Stimulated activated CD4-positive, alpha-beta T cell treated with anti-CD3 and anti-CD28 coated beads, Interleukin-12 subunit alpha, Interleukin-12 subunit beta, amount 100 ng/mL, for 48 hours (primary cell): ENCODE results near the gene FZD4.
"Not testable (repeated sequence)": the region's sequence is repeated elsewhere in the genome, so short reads cannot be mapped to it uniquely, and the experiment has no call there.

Experiments used
- DNase-seq, 3 donors: peaks; one replicate each; pipeline ENCODE4 v3.0.0-alpha.2; 2020; ENCODE audit warnings: low read depth in 2 of 3, low spot score in 1 of 3

Gene FZD4

DNA sequence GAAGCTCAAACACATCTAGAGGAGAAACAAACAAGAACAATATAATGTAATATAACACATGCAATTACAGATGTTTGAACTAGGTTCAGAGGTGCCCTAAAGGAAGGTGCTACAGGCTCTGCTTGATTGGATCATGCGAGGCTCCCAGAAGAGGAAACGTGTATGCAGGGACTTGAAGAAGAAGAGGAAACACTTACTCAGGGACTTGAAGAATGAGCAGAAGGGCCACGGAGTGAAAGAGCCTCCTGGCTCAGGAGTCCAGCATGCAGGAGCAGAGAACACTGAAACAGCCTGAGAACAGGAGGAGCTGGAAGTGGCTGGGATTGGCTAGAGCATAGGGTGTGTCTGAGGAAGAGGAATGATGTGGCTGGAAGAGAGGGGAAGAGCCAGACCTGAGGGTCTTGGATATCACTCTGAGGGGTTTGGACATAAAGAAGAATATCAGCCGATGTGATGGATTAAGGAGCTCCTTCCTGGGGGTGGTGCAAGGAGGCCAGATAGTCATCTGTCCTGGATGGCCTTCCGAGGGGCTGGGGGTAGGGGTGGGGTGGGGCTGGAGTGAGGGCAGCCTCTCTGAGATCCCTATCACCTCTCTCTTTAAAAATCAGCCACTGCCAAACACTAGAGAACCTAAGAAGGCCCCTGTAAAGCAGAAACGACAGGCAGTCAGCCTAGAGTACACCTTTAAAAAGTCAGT, 16.8 kb downstream of the FZD4 start:
- DNase-seq: no peak

DNA sequence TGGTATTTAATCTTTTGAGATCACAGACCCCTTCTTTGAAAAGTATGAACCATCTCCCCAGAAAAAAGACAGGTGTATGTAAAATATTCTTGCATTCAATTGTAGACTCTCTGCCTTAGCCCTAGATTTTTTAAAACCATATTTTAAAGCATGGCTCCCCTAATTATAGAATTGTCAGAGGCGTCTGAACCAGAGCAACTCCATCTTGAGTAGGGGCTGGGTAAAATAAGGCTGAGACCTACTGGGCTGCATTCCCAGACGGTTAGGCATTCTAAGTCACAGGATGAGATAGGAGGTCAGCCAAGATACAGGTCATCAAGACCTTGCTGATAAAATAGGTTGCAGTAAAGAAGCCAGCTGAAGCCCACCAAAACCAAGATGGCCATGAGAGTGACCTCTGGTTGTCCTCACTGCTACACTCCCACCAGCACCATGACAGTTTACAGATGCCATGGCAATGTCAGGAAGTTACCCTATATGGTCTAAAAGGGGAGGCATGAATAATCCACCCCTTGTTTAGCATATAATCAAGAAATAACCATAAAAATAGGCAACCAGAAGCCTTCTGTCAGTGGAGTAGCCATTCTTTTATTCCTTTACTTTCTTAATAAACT, 17.9 kb downstream of the FZD4 start:
- not testable (repeated sequence) for DNase-seq

DNA sequence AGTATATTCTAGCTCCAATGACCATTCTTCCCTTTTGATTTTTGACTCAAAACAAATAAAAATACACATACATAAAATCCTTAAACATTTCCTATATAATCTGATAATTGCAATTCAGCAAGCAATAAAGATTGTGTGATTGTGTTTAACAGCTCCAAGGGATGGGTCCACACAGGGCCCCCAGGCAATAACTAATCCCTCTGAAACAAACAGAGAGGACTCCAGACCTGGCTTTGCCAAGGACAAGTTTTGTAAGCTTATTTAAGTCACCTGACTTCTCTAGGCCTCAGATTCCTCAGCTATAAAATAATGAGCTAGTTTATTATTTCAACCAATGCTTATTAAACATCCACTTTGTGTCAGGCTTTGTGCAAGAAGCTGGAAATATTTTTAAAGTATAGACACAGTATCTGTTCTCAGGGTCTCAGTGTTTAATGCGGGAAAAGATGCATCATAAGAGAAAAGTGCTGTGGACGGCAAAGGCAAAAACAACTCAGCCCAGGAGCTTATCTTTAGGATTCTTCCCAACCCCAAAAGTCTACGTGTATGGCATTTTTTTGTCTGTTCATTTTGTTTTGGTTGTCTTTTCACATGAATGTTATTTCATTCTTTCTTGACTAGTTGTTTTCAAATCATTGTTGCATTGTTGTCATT, 20.1 kb downstream of the FZD4 start:
- no peak for DNase-seq

DNA sequence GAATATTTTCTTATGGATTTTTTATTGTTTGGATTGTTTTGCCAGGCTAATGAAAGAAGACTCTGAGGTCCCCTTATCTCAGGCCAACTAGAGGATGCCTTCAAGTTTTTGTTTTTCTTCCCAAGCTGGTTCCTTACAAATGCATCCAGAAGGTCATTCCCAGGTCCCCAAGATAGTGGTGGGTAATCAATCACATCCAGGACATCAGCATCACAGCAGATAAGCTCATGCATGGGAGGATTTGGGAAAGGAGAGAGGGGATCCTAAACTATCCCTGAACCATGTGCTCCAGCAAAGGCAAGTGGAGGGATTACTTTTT, 20.7 kb downstream of the FZD4 start:
- no peak for DNase-seq

DNA sequence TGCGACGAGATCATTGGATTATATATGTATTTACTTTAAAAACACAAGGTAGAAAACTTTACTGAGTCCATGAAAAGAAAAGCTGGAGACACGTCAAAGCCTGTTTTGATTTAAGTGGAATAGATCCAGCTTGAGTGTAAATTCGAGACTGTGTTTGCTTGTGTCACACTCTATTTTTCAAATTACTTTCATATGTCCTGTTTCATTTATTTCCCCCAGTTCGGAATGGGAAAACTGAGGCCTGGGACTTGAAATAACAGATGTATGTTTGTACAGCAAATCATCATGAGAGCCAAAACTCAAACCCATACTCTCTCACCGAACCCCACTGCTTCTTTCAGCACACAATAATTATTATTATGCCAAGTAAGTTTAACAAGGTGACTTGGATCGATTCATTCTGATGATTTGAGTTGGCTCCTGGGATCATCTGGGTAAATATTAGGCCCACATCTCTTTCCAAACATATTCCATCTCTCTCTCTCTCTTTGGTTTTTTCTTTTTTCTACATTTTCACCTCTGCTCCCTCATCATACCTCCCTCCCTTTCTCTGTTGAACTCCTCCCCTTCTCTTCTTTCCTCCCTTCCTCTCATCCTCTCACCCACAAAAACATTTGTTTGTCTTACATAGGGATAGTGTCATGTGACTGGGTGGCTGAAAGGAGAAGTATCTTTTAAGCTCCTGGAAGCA, 21.2 kb downstream of the FZD4 start:
- no peak for DNase-seq

DNA sequence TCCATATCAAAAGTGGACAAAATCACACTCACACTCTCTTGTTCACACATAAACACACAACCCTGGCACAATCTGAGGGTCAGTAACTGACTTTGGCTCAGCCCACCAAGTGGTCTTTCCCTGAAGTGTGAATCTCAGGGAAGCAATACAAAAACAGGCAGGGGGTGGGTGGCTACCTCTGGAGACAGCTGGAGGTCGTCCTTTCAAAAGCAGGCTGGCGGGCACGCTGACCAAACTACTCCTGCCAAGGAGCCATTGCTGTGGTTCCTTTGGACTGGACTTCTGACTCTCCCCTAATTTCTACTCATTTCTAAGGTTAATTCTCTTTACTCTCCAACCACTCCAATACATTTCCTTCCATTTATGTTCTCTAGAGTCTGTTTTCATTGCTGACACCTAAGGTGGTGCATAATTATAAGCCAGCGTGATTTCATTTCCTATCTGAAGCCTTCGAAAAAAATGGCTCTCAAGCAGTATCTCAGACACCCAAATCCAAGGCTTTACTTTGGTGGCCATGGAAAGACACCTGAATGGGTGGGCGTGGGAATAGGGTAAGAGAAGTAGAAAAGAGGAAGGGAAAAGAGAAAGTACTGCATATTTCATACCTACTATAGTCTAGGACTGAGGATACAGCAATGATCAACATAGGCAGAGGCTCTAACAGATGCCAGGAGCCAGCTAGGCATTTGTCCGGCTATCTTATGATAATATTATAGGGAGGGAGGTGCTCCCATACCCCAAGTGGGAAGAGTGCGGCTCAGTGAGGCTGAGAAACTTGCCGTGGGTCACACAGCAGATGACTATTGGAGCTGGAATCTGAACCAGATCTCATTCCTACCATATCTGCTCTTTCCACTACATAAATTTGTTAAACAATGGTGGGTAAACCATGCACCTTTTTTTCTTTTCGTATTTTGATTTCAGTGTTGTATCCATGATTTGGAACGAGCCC, 22.0 kb downstream of the FZD4 start:
- no peak for DNase-seq

DNA sequence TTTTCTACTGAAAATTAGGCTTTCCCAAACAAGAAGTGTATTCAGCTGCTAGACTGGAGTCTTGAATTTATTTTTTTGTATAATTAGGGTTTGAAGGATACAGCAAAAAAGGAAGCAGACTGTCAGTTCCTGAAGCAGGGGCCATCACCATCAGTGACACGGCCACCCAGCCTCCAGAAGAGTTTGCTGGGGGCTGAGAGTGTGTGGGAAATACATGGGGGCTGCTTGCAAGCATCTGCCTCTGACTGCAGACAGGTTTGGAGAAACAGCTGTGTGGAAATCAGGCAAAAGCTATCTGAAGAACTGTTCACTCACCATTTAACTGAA, 23.0 kb downstream of the FZD4 start:
- no peak for DNase-seq

DNA sequence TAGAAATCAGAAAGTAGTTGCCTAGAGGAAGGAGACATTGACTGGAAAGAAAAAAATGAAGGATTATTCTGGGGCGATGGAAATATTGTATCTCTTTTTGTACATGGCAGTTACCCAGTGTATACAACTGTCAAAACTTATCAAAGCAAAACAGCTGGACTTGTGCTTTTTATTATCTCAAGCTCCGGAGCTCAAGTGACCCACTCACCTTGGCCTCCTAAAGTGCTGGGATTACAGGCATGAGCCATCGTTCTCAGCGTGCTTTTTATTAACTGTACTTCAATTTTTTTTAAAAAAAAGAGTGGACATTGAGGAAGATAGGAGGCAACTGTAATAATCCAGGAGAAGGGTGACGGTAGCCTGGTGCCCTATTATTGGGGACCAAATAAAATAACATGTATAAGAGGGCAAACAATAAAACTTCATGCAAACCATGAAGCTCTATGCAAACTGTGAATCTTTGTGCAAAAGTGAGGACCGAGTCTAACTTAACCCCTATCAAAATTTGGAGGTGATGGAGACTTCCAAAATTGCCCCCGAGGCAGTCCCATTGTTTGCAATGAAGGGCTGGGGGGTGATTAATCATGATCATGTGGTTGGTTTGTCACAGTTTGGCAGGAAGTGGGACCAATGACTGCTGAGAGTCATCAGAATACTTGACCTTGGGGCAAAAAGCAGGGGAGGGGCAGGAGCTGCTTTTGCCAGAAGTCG, 23.5 kb downstream of the FZD4 start:
- DNase-seq: no peak

DNA sequence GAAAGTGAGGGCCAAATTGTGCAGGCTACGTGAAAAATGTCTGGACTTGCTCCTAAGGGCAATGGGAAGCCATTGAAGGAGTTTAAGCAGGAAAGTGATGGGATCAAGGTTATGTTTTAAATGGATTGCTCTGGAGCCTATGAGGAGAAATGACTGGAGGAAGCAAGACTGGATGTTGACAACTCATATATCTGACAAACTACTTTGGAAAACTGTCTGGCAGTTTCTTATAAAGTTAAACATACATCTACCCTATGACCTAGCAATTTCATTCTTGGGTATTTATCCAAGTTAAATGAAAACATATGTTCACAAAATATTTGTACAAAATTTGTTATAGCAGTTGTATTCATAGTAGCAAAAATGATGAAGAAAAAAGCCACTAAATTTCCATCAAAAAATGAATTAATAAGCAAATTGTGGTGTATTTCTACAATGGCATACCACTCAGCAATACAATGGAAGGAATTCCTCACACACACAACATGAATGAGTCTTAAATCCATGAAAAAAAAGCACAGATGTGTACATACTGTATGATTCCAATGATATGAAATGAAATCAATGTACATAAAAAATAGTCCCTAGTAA, 24.1 kb downstream of the FZD4 start:
- DNase-seq: no peak

DNA sequence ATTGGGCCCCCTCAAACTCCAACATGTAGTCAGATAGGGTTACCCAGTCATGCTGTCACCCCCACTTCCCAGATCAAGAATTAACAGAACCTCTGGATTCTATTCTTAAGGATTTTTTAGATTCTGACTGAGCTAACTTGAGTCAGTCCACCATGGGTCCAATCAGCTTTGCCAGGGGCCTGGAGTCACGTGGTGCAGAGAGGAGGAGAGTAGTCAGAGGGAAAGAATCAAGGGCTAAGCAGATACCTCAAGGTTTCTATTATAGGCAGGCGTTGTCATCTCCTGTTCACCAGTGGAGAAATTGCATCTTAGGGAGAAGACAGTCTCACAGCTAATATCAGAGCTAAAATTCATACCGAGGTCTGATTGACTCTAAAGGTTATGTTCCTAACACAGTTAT, 28.2 kb downstream of the FZD4 start:
- no peak for DNase-seq

DNA sequence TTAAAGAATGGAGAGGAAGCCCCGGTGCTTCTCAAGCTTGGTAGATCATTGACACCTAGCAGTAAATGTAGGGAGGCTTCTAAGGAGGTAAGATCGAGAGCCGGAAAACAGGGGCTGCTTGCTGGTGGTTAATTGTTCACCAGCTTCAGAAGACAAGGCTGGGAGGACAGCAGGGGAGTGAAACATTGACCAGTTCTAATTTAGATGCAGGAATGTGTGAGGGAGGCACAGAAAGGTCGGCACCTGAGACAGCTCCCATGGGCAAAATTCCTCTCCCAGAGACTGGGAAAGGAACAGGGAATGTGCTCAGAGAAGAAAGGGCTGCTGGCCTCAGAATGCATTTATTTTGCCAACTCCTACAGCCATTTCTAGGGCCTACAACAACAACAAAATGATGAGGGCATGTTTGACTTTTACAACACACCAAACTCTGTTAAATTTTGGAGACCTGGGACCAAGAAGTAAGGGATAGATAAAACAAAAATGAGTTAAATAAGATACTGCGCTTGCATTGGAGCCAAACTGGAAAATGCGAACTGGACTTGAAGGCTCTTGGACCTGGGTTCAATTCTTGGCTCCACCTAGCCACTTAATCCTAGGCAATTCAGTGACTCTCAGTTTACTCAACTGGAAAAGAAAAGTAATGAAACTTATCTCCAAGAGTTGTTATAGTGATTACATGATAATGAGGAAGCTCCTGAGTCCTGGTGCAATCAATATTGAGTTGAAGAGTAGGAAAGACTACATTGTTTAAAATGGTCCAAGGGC, 31.0 kb downstream of the FZD4 start:
- no peak for DNase-seq

DNA sequence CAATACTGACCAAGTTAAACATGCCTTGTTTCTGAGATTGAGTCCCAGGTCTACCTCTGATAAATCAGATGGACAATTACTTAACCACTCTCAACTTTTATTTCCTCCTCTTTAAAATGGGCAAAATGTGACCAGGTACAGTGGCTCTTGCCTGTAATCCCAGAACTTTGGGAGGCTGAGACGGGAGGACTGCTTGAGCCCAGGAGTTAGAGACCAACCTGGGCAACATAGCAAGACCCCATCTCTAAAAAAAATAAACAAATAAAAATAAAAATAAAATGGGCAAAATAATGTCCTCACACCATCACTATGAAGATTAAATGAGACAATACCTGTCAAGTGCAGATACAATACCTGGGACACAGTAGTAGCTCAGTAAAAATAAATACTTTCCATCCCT, 33.0 kb downstream of the FZD4 start:
- DNase-seq: no peak

DNA sequence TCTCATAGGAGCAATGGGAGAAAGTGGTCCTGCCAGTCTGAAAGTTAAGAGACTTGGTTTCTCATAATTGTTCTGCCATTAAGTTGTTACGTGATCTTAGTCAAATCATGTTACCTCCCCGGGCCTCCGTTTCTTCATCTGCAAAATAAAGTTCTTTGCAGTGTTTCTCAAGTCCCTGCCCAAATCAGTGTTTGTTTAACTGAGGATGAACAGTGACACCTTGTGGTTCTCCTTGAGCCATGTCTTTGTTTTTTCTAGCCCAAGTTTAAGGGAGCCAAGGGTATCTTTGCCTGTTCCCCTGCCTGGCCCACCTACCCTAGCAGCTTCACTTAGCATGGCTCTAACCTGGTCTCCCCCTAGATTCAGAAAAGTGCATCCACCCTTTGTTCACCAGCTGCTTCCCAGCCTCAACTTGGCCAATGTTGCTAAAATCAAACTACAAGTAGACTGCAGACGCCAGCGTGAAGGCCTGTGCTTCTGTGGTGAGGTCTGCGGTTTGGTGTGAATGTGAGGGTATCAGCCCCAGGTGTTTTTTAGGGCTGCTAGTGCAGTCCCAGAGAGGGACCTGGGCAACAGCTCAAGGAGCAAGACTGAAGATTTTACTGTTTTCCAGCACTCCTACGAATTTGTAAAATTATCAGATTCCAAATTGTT, 35.5 kb downstream of the FZD4 start:
- peak in 1 of 3 donors; percentile 6 for DNase-seq

DNA sequence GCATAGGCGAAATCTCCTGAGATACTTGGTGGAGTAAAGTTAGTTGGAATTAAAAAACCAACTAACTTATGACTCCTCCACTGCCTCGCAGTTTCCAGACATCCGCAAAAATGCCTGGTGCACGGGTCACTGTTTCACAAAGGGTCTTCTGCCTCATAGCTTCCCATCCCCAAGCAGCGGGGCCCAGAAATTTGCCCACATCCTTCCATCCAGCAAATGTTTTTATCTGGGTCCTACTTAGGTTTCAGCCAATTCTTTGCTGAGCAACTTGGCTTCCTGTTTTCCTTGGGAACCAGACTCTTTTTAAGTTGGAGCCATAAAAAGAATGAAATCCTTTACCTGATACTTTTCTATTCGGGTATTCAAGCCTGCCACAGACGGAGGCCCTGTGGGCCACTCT, 36.2 kb downstream of the FZD4 start:
- DNase-seq: no peak

DNA sequence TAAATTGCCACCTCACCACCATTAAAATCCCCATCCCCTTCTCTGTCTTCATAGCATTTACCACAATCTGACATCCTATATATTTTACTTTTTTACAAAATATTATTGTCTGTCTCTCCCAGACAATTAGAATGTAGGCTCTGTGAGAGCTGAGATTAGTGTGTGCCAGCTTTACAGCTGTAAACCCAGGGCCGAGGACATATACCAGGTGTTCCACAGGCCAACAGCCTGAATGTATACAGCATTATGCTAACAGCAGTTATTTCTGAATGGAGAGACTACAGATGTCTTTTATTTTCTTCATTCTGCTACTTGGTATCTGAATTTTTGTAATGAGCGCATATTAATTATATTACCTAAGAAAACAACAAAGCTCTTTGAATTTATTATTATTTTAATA, 36.7 kb downstream of the FZD4 start:
- no peak for DNase-seq

DNA sequence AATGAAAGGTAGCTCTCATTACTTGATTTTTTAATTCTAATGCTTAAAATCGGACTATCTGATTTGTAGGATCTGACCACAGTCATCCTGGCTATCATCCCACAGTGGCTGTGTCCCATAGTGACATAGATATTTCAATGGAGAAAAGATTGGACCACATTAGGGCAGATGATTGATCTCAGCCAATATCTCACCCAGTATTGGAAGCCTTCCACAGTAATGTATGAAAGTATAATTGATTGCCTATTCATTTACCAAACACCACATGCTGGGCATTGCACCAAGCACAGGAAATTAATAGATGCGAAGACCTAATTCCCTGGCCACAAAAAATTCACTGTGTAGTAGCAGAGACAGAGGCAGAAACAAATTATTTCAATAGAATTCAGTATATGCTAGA, 37.6 kb downstream of the FZD4 start:
- no peak for DNase-seq

DNA sequence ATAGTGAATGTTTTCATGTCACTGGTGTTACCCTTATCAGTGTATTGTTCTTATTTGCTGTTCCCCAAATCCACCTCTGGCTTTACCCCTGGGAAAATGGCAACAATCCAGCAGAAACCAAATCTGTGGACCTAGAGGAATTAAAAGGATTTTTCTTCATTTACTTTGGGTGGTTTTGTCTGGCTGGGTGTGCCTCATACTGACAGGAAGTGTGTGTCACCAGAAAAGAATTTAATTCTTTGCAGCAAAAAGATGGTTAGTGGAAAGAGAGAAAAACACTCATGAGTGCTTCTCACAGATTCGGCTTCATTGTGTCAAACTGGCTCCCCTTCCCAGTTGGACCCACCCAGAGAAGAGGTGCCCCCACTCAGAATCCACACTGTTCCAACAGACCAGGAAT, 38.9 kb downstream of the FZD4 start:
- DNase-seq: no peak

DNA sequence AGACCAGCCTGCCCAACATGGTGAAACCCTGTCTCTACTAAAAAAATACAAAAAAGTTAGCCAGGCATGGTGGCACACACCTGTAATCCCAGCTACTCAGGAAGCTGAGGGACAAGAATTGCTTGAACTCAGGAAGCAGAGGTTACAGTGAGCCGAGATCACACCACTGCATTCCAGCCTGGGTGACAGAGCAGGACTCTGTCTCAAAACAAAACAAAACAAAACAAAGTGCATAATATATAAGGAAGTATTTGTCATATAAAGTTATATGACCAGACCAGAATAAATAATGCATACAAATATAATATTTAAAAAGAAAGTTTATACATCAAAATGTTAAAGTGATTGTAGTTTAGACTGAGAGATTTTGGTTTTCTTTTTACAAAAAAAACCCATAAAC, 39.3 kb downstream of the FZD4 start:
- not testable (repeated sequence) for DNase-seq
